ENCODE results near the gene BBOF1. TPM values are rescaled to one million over a fixed set of nuclear protein-coding genes. Genes with fewer than 3 reads are reported as not detected.
"Not testable (repeated sequence)": the region's sequence is repeated elsewhere in the genome, so short reads cannot be mapped to it uniquely, and the experiment has no call there.

Gene BBOF1
- total RNA-seq = 13.9 and 15.8 TPM in 2 replicates

- DNase-seq (ENCODE audit: low read depth) = peak; percentile 59
Observed at GRCh38 chr14:74018586-74019407, at the start of gene BBOF1, which contains the start of gene ENTPD5. TSS of gene BBOF1 (plus strand) at chr14:74019349. CDS start at chr14:74019479, 130 bp downstream. TSS of gene ENTPD5 (minus strand) at chr14:74019288. CDS start at chr14:73988102, 31,186 bp downstream.

GRCh38 chr14:73973497-73973896 is 45.7 kb upstream of the BBOF1 start:
- DNase-seq (ENCODE audit: low read depth) = no peak

- DNase-seq (ENCODE audit: low read depth) = peak; percentile 43
Observed at GRCh38 chr14:73976125-73976524, 43.0 kb upstream of the BBOF1 start.

GRCh38 chr14:73977896-73978295 is 41.3 kb upstream of the BBOF1 start:
- DNase-seq (ENCODE audit: low read depth) = peak; percentile 23

GRCh38 chr14:73988065-73988464 is 31.1 kb upstream of the BBOF1 start:
- no peak for DNase-seq (ENCODE audit: low read depth)

- not testable (repeated sequence) for DNase-seq (ENCODE audit: low read depth)
Observed at GRCh38 chr14:73988656-73989055, 30.5 kb upstream of the BBOF1 start.

- DNase-seq (ENCODE audit: low read depth) = no peak
Observed at GRCh38 chr14:73991092-73991491, 28.1 kb upstream of the BBOF1 start.

- not testable (repeated sequence) for DNase-seq (ENCODE audit: low read depth)
Observed at GRCh38 chr14:73994926-73995325, 24.2 kb upstream of the BBOF1 start.

GRCh38 chr14:73995977-73996378 is 23.2 kb upstream of the BBOF1 start:
- DNase-seq (ENCODE audit: low read depth) = peak; percentile 54

GRCh38 chr14:73996731-73997107 is 22.4 kb upstream of the BBOF1 start:
- no peak for DNase-seq (ENCODE audit: low read depth)

GRCh38 chr14:73997108-73997943 is 21.8 kb upstream of the BBOF1 start:
- DNase-seq (ENCODE audit: low read depth) = peak; percentile 79

GRCh38 chr14:73997944-73998447 is 21.2 kb upstream of the BBOF1 start:
- no peak for DNase-seq (ENCODE audit: low read depth)

- DNase-seq (ENCODE audit: low read depth) = no peak
Observed at GRCh38 chr14:73998726-73999125, 20.4 kb upstream of the BBOF1 start.

- not testable (repeated sequence) for DNase-seq (ENCODE audit: low read depth)
Observed at GRCh38 chr14:74005664-74006063, 13.5 kb upstream of the BBOF1 start.

- DNase-seq (ENCODE audit: low read depth) = peak; percentile 47
Observed at GRCh38 chr14:74008843-74009499, 10.2 kb upstream of the BBOF1 start.

- DNase-seq (ENCODE audit: low read depth) = peak; percentile 92
Observed at GRCh38 chr14:74014299-74014698, 4.8 kb upstream of the BBOF1 start.

GRCh38 chr14:74015176-74015575 is 4.0 kb upstream of the BBOF1 start:
- DNase-seq (ENCODE audit: low read depth) = no peak

- DNase-seq (ENCODE audit: low read depth) = no peak
Observed at GRCh38 chr14:74015963-74016362, 3.2 kb upstream of the BBOF1 start.

GRCh38 chr14:74018174-74018585 is 969 bp upstream of the BBOF1 start:
- peak; percentile 88 for DNase-seq (ENCODE audit: low read depth)

- peak; percentile 72 for DNase-seq (ENCODE audit: low read depth)
Observed at GRCh38 chr14:74019408-74020137, 424 bp downstream of the BBOF1 start.

GRCh38 chr14:74022346-74022745 is 3.2 kb downstream of the BBOF1 start:
- DNase-seq (ENCODE audit: low read depth) = no peak
